NCI-H345 (cell line): ENCODE results near the gene FBXW12.
A peak's percentile ranks its signal among the peaks of the same experiment; 100 is the strongest.

Experiments
- DNase-seq: peaks from one replicate; lab custom pipeline; 2025; lab: John Stamatoyannopoulos, UW

Gene FBXW12

DNA sequence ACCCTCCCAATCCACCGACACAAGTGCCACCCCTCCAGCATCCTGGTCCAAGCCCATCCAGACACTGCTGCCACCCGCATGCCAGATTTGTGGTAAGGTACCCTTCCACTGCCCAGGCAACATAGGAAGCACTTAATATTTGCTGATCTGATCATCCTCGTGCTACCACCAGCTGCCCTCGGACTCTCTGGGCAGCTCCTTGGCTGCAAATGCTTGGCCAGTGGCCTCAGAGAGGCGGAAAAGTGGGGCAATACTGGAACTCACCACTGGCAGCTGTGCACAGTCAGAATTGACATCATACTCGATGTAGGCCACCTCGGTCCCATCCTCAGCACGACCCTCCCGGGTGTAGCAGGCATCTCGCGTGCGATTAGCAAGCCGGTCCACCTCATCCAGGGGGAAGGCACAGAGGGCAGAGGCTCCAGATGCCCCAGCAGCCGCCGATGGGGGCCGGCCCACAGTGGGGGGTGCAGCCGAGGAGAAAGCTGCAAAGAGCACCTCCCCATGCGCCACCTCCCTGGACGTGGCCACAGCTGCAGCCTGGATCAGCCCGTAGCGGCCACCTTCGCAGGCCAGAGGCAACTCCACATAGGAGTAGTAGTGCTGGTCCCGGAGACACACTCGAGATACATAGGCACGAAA, 51.3 kb downstream of the FBXW12 start:
- DNase-seq: no peak

GRCh38 chr3:48423883-48424695, 52.1 kb downstream of the FBXW12 start:
- DNase-seq: no peak

DNA sequence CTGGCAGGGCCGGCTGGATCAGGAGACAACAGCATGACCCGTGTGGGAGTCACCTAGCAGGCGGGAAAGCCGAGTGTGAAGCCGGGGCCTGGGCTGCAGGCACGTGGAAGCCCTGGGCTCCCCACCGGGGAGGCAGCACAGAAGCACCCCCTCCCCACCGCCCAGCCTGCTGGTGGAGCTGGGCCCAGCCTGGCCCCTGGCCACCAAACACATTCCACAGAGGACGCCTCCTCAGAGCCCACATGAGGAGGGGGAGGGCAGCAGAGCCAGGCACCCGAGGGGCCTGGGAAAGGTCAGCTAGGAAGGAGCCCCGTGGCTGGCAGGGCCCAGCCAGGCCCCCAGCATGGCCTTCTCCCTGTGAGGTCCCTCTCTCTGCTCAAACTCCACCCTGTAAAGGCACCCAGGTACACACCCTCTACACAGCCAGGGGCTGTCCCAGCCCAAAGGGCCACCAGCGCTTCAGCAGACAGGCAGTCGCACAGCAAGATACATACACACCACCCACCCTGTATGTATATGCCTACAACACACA, 53.3 kb downstream of the FBXW12 start:
- DNase-seq: no peak

DNA sequence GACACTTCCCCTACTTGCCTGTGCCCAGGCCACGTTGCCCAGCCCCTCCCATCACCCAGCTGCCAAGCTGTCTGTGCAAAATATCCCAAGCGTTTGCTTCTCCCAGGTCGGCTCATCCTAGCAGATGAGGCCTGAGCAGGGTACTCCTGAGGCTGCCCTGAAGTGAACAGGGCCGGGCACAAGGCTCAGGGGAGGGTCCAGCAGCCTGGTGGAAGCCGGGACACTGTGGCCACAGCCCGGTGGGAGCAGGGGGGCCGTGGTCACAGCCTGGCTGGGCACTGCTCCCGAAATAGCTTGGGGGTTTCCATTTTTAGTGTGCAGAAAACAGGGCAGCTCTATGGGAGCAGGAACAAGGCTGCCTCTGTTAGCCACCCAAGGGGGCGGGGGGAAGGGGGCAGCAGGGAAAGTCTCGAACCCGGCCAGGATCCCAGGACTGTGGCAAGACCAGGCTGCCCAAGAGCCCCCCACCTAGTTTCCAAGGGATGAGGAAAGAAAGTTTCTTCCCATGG, 54.4 kb downstream of the FBXW12 start:
- DNase-seq: no peak

- no peak for DNase-seq
These were observed 55.1 kb downstream of the FBXW12 start for GRCh38 chr3:48426944-48427629.

- DNase-seq: no peak
These were observed 55.6 kb downstream of the FBXW12 start for GRCh38 chr3:48427630-48427962.

GRCh38 chr3:48428088-48428571, 56.1 kb downstream of the FBXW12 start:
- DNase-seq: no peak

- peak; percentile 37 for DNase-seq
These were observed 56.7 kb downstream of the FBXW12 start for GRCh38 chr3:48428572-48429316.

DNA sequence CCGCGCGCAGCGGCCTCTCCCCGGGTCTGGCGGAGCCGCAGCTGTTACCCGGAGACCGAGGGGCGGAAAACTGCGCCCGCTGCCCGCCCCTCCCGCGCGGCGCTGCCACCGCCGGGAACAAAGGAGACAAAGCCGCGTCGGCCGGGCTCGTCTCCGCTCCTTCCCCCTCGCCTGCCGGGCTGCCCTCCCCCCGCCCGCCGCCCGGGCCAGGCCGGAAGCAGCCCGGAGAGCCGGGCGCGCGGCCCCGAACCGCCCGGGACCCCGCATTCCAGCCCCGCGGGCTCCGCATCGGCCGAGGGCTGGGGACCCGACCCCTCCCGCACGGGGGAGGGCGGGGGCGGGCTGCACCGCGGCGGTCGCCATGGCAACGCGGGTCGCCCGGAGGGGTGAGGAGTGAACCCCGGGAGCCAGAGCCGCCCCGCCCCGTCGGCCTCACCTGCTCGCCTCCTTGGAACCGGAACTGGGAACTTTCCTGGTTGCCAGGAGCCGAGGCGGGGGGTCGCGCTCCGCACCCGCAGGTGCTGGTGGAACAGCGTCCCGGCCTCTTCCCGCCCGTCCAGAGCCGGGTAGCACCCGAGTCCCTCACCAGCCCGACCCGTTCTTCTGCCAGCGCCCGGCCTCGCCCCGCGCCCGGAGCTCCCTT, 57.4 kb downstream of the FBXW12 start:
- peak; percentile 82 for DNase-seq

GRCh38 chr3:48429960-48430707, 58.1 kb downstream of the FBXW12 start, which contains the start of gene PLXNB1:
Gene PLXNB1, minus strand, starts transcription at chr3:48430086. Its CDS starts 5,475 bp downstream, at chr3:48424611.
- peak; percentile 78 for DNase-seq

DNA sequence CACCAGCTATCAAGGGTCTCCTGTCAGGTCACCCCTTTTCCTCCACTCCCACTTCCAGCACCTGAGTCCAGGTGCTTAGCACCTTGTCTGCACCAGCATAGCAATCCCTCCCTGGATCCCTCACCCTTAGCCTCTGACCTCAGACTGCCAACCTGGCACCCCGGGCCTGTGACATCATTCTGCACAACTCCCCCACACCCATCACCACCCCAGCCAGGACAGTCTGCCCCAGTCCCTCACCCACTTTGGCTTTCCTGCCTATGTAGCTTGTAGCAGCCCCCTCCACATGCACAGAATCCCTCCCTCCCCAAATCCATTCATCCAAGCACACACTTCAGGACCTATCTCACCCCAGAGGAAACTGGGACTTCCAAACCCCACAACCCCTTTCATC, 58.7 kb downstream of the FBXW12 start:
- DNase-seq: no peak

DNA sequence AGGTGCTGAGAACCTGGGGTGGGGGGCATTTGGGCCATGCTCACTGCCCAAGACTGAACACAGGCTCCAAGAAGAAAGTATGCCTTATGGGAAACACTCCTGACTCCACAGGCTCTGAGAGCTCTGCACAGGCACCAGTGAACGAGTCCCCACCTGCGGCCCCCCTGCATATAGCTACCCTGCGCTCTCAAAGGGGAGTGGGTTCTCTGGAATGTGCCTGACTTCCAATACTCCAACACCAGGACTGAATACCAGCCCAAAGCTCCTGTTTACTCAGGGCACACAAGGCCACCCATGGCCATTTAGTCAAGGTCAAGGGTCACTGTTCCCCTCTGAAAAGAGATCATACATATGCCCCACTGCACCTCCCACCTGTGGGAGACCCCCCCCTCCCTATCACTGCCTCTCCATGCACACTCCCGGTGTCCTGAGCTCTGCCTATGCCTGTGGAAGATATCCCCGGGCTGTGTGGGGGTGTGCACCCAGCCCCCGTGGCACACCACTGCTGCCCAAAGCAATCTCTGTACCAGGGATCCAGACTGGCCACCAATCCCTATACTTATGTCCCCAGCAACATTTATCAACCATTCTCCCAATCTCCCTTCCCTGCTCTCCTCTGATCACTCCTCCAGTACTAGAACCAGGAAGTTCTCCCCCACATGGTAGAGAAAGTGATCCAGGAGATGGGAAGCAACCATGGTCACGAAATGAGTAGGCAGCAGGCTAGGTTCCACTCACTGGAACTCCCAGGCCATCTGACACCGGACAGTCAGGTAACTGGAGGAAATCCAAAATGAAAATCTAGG, 59.4 kb downstream of the FBXW12 start:
- DNase-seq: no peak

DNA sequence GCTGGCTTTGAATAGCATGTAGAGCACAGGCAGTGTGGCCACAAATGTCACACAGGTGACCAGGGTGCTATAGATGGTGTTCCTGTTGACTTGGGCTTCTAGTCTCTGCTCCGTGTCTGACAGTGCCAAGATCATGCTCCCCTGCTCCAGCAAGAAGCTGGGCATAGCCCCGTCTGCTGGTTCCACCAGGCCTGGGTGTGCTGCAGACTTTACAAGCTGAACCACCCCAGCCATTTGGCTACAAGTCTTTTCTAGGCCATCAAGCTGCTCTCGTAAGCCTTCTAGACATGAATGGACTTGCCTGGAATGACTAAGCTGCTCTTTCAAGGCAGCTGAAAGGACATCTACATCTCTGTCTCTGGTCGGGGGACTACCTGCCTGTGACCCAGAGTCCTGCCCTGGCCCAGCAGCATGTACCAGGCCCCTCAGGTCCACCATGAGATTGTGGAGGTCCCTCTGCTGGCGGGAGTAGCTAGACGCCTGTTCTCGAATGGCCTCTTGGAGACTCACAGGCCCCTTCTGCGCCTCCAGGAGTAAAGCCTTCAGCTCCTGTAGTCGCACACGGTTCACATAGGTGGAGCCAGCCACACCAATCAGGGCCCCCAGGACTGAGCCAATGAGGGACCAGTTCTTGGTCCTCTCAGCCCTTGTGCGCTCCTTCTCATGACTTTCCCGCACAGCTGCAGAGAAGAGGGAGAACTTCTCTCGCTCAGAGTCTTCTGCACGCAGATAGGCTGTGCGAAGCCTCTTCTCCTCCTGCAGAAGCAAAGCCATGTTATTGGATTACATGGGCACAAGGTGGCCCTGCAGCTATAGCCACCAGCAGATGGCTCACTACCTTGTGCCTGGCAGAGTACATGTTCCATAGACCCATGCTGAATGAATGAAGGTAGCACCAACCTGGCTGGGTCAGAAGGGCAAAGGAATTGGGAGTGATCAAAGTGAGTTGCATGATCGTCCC, 60.7 kb downstream of the FBXW12 start:
- DNase-seq: no peak

- DNase-seq: no peak
These were observed 61.6 kb downstream of the FBXW12 start for GRCh38 chr3:48433472-48434118.

- DNase-seq: no peak
These were observed 62.7 kb downstream of the FBXW12 start for GRCh38 chr3:48434591-48435222.

DNA sequence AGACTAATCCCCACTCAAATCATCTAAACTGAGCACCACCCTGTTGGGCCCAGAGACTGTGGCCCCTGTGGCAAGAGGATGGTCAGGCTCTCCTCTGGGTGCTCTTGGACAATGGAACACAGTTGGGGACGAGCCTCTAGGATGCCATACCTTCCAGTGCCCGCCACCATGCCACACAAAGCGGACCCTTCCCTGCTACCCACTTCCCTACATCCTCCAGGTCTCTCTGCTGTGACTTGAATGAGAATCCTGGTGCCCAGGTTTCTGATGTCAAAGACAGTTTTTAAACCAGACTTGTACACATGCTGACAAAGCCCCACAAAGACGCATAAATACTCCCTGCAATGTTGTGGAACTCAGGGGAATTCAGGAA, 63.2 kb downstream of the FBXW12 start:
- no peak for DNase-seq

DNA sequence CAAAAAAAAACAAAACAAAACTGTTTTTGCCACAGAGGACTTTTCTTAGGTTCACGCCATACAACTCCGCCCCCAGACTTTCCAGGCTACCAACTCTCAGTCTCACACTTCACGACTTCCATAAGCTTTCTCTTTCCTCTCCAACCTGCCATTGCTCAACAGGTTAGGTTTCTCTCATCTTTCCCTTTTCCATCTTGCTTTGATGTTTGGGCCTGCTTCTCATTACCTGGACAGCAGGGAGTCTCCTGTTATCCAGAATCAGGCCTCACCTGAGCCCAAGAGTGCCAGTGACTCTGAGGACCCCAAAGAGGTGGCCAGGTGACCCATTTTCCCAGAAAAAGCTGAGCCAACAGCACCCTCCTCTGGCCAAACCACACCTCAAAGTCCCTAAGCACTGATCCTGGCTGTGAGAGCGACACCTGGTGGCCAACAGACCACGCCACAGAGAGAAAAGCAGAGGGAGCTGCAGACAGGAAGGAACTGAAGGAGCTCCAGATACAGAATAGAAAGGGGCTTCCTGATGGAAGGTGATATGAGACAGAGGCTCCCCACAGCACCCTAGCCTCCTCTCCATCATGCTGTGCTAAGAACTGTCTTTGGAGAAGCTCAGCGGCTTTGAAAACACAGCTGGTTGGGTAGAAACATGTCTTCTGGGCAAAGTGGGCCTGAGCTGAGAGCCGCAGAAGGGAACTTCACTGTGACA, 63.9 kb downstream of the FBXW12 start:
- DNase-seq: peak; percentile 74
